SK-N-SH treated with all-trans-retinoic acid at 6 μM for 48 hours (cell line): Measurements from ENCODE around the gene ADAM15.

Experiments
- ARNTL ChIP-seq: fragments of 450-650 bp; formaldehyde crosslinking; IDR thresholded peaks from 2 replicates; pipeline ENCODE4 v1.5.0; 2020; ENCODE audit warnings: low read depth, mild to moderate bottlenecking, moderate library complexity, borderline replicate concordance
- RARB ChIP-seq: fragments of 250-450 bp; sonication (Bioruptor Pico); IDR thresholded peaks from 2 replicates; pipeline ENCODE4 v1.8.0; 2021; ENCODE audit warnings: mild to moderate bottlenecking, moderate library complexity
- TF ChIP-seq, protein P1 (sequence below): fragments of 250-450 bp; sonication (Bioruptor Pico); IDR thresholded peaks from 2 replicates; pipeline ENCODE4 v1.8.0; 2020; ENCODE audit warnings: mild to moderate bottlenecking, moderate library complexity, borderline replicate concordance
- TF ChIP-seq, protein P2 (sequence below): fragments of 250-450 bp; sonication (Bioruptor Pico); IDR thresholded peaks from 2 replicates; pipeline ENCODE4 v1.8.0; 2021; ENCODE audit warnings: low read depth, mild to moderate bottlenecking, moderate library complexity, borderline replicate concordance

DNA sequence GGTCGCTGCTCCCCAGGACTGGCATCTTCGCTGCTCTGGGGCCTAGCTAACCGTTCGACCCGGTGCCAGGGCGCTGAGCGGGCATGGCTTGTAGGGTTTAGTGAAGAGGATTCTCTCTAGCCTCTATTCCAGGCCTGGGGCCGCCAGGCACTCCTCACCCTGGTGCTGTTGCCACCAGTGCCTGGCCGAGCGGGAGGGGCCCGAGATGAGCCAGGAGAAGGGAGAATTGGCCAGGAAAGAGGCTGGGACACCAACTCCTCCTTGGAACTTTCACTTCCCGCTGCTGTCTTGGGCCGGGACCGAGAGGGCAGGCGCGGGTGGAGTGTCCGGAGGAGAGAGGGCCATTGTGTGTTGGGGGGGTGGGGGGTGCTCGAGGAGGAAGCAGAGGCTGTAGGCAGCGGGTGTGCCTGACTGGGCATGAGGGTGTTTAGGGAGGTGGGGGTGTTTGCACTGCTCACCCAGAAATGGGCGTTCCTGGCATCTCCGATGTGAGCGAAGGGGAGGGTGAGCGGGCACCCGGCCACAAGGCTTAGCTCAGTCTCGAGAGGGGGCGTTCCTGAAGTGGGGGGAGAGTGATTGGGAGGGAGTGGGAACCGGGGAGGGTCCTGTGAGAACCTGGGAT, 772 bp downstream of the ADAM15 start:
- TF ChIP-seq, protein P1, sequence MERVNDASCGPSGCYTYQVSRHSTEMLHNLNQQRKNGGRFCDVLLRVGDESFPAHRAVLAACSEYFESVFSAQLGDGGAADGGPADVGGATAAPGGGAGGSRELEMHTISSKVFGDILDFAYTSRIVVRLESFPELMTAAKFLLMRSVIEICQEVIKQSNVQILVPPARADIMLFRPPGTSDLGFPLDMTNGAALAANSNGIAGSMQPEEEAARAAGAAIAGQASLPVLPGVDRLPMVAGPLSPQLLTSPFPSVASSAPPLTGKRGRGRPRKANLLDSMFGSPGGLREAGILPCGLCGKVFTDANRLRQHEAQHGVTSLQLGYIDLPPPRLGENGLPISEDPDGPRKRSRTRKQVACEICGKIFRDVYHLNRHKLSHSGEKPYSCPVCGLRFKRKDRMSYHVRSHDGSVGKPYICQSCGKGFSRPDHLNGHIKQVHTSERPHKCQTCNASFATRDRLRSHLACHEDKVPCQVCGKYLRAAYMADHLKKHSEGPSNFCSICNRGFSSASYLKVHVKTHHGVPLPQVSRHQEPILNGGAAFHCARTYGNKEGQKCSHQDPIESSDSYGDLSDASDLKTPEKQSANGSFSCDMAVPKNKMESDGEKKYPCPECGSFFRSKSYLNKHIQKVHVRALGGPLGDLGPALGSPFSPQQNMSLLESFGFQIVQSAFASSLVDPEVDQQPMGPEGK (CRISPR knock-in tag) = no peak
- TF ChIP-seq ARNTL (no peak), RARB (CRISPR knock-in tag) (no peak)
- TF ChIP-seq, protein P2, sequence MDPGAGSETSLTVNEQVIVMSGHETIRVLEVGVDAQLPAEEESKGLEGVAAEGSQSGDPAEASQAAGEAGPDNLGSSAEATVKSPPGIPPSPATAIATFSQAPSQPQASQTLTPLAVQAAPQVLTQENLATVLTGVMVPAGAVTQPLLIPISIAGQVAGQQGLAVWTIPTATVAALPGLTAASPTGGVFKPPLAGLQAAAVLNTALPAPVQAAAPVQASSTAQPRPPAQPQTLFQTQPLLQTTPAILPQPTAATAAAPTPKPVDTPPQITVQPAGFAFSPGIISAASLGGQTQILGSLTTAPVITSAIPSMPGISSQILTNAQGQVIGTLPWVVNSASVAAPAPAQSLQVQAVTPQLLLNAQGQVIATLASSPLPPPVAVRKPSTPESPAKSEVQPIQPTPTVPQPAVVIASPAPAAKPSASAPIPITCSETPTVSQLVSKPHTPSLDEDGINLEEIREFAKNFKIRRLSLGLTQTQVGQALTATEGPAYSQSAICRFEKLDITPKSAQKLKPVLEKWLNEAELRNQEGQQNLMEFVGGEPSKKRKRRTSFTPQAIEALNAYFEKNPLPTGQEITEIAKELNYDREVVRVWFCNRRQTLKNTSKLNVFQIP (CRISPR knock-in tag) = no peak
